K562 (cell line): ENCODE data around the gene SHISAL2A. TPM values are rescaled to one million over a fixed set of nuclear protein-coding genes. Genes with fewer than 3 reads are reported as not detected.

Source experiments
- AFF4 ChIP-seq: sonication (generic); formaldehyde crosslinking; IDR thresholded peaks from 2 replicates; pipeline ENCODE4 v1.8.0; 2023; ENCODE audit warnings: mild to moderate bottlenecking, missing genetic modification reagents
- DLX4 ChIP-seq: fragments of 250-450 bp; sonication (Bioruptor Pico); IDR thresholded peaks from 2 replicates; pipeline ENCODE4 v1.6.1; 2021; ENCODE audit warnings: mild to moderate bottlenecking
- DPF2 ChIP-seq: fragments of 450-650 bp; IDR thresholded peaks from 2 replicates; pipeline ENCODE4 v1.6.1; 2016
- ESRRA ChIP-seq: fragments of 450-650 bp; IDR thresholded peaks from 2 replicates; pipeline ENCODE4 v1.6.1; 2014; ENCODE audit warnings: low read depth, mild to moderate bottlenecking, moderate library complexity, borderline replicate concordance
- ESRRB ChIP-seq: fragments of 250-450 bp; sonication (Bioruptor Pico); IDR thresholded peaks from 2 replicates; pipeline ENCODE4 v1.5.0; 2020; ENCODE audit warnings: mild to moderate bottlenecking, moderate library complexity, borderline replicate concordance
- GTF3C2 ChIP-seq: IDR thresholded peaks from 3 replicates; pipeline ENCODE4 v1.6.1; 2011; ENCODE audit warnings: borderline replicate concordance, mild to moderate bottlenecking, moderate library complexity; ENCODE audit not compliant: insufficient read length; ENCODE audit errors: extremely low read depth
- LCOR ChIP-seq: sonication (generic); formaldehyde crosslinking; IDR thresholded peaks from 2 replicates; pipeline ENCODE4 v1.8.0; 2022; ENCODE audit warnings: mild to moderate bottlenecking, missing genetic modification reagents
- MECOM ChIP-seq: fragments of 250-450 bp; sonication (Bioruptor Pico); IDR thresholded peaks from 2 replicates; pipeline ENCODE4 v1.8.0; 2022; ENCODE audit warnings: inconsistent platforms
- MTF1 ChIP-seq: fragments of 250-450 bp; sonication (Bioruptor Pico); IDR thresholded peaks from 2 replicates; pipeline ENCODE4 v1.9.0; 2021; ENCODE audit warnings: moderate library complexity, mild to moderate bottlenecking, inconsistent platforms, borderline replicate concordance
- NBN ChIP-seq: fragments of 450-650 bp; IDR thresholded peaks from 2 replicates; pipeline ENCODE4 v1.6.1; 2016; ENCODE audit warnings: low read depth, mild to moderate bottlenecking
- RBM25 ChIP-seq: fragments of 200-400 bp; formaldehyde crosslinking; IDR thresholded peaks from 2 replicates; pipeline ENCODE4 v1.6.1; 2018; ENCODE audit warnings: low read length, low read depth, moderate library complexity; ENCODE audit not compliant: severe bottlenecking
- SMARCC2 ChIP-seq: fragments of 450-650 bp; IDR thresholded peaks from 2 replicates; pipeline ENCODE4 v1.6.1; 2017; ENCODE audit warnings: antibody characterized with exemption, moderate library complexity, mild to moderate bottlenecking, low read depth
- TRIM24 ChIP-seq, 2 experiments: fragments of 450-650 bp; IDR thresholded peaks; 2 replicates each; pipeline ENCODE4 v1.6.1; 2016
- TRIM25 ChIP-seq: fragments of 450-650 bp; IDR thresholded peaks from 2 replicates; pipeline ENCODE4 v1.7.0; 2016; ENCODE audit warnings: borderline replicate concordance
- ZNF253 ChIP-seq: fragments of 250-450 bp; sonication (Bioruptor Pico); conservative IDR thresholded peaks from 2 replicates; pipeline ENCODE4 v1.6.1; 2021; ENCODE audit warnings: mild to moderate bottlenecking
- ZNF589 ChIP-seq: fragments of 200-800 bp; sonication (Bioruptor generic); IDR thresholded peaks from 2 replicates; pipeline ENCODE4 v1.6.1; 2016; ENCODE audit warnings: low read depth, missing genetic modification characterization, missing compliant biosample characterization
- ZNF707 ChIP-seq: fragments of 250-450 bp; sonication (Bioruptor Pico); conservative IDR thresholded peaks from 2 replicates; pipeline ENCODE4 v1.8.0; 2022; ENCODE audit warnings: inconsistent platforms, mild to moderate bottlenecking, moderate library complexity
- ZNF79 ChIP-seq: fragments of 250-450 bp; sonication (Bioruptor Pico); IDR thresholded peaks from 2 replicates; pipeline ENCODE4 v1.4.0; 2020; ENCODE audit warnings: low read depth, mild to moderate bottlenecking, moderate library complexity
- ZZZ3 ChIP-seq: fragments of 450-650 bp; IDR thresholded peaks from 2 replicates; pipeline ENCODE4 v1.6.1; 2016; ENCODE audit warnings: antibody characterized with exemption, mild to moderate bottlenecking, moderate library complexity
- polyA plus RNA-seq, 8 experiments: library from polyadenylated mRNA; depleted of rRNA in 4 of 8; stranded (reverse) in 5 of 8; unstranded in 3 of 8; fragments of >200 nt; fragmentation: Nextera tagmentation in 2 of 8; fragmentation: Illumina TruSeq in 1 of 8; extraction: Ambion mirVana in 2 of 8; extraction: Trizol in 1 of 8; gene quantifications; 2 replicates each; pipeline versions ENCODE4 v1.2.1 to v1.2.3, GENCODE V29; 2011 to 2014; ENCODE audit warnings: inconsistent platforms in 1 of 8, missing spikeins in 1 of 8
- total RNA-seq, 7 experiments: library from RNA; depleted of rRNA in 6 of 7; stranded (reverse); fragments of >200 nt in 6 of 7; fragmentation: Illumina TruSeq in 2 of 7; extraction: Trizol in 2 of 7; gene quantifications; 2 replicates each; pipeline versions ENCODE4 v1.2.1 to v1.2.3, GENCODE V29; 2011 to 2021; ENCODE audit warnings: low replicate concordance in 1 of 7

Gene SHISAL2A
- total and polyA plus RNA-seq, 9 of the 15 experiments (the other 6 are each of a cell fraction or from before 2014, with no cell fraction given) = 0.11 TPM; not detected in 8

GRCh38 chr1:52677076-52677806 is 44.3 kb downstream of the SHISAL2A start (continued):
- TF ChIP-seq ZNF79 (no peak), RBM25 (peak; percentile 54), LCOR (CRISPR knock-in tag) (no peak), DPF2 (peak; percentile 32; the same call in 1 of the 2 replicates), ESRRB (no peak), AFF4 (CRISPR knock-in tag) (no peak), ZZZ3 (no peak), TRIM25 (no peak), DLX4 (CRISPR knock-in tag) (no peak), SMARCC2 (no peak), MTF1 (CRISPR knock-in tag) (no peak), ZNF589 (CRISPR knock-in tag) (no peak), GTF3C2 (no peak), MECOM (CRISPR knock-in tag) (no peak), NBN (no peak), ZNF253 (CRISPR knock-in tag) (no peak), ESRRA (no peak), TRIM24 (IDR thresholded peaks at IDR 0.05) (peak in 1 of 2 experiments; percentile 21; a peak in 1 of 4 replicates), ZNF707 (CRISPR knock-in tag) (no peak)
